PC-3 (cell line): ENCODE measurements around the gene COPS8. TPM values are rescaled to one million over a fixed set of nuclear protein-coding genes. Genes with fewer than 3 reads are reported as not detected.

Experiments used
- ATAC-seq: fragments of 200-7000 bp; cut with Tn5 transposase; 2 replicates; pipeline ENCODE4 v1.9.1; 2020; ENCODE audit warnings: mild to moderate bottlenecking, moderate library complexity
- BruUV-seq: library from RNA; stranded (reverse); fragments of 400-500 nt; replicated peaks from 2 replicates; lab custom pipeline; 2021; lab: Mats Ljungman, UMichigan
- CTCF ChIA-PET: fragments of 300-600 bp; sonication (Branson Sonifier 250); formaldehyde crosslinking; loops from one replicate; lab custom pipeline; 2022; ENCODE audit warnings: antibody characterized with exemption; lab: Charles Lee
- POLR2A ChIA-PET: fragments of 300-600 bp; sonication (Branson Sonifier 250); formaldehyde crosslinking; loops from one replicate; lab custom pipeline; 2022; ENCODE audit warnings: antibody characterized with exemption; ENCODE audit not compliant: unreplicated experiment; lab: Charles Lee
- DNase-seq: peaks from one replicate; pipeline ENCODE4 v3.0.0-alpha.2; 2015
- H2AFZ ChIP-seq: fragments of 300-600 bp; sonication (generic); 2 replicates; pipeline ENCODE4 v1.6.0; 2016; ENCODE audit warnings: antibody characterized with exemption, low read length
- H3F3A ChIP-seq: fragments of 300-600 bp; sonication (generic); one replicate; pipeline ENCODE4 v1.6.0; 2017; ENCODE audit warnings: antibody characterized with exemption, low read length, control low read depth, mild to moderate bottlenecking; ENCODE audit not compliant: unreplicated experiment
- H3K27ac ChIP-seq: fragments of 300-600 bp; sonication (generic); 2 replicates; pipeline ENCODE4 v1.5.1; 2016; ENCODE audit warnings: mild to moderate bottlenecking, low read length
- H3K27me3 ChIP-seq: fragments of 300-600 bp; sonication (generic); 2 replicates; pipeline ENCODE4 v1.6.1; 2016; ENCODE audit warnings: low read length, mixed read lengths
- H3K36me3 ChIP-seq: fragments of 300-600 bp; sonication (generic); 2 replicates; pipeline ENCODE4 v1.6.1; 2016; ENCODE audit warnings: low read depth, mixed run types, low read length, mixed read lengths
- H3K4me1 ChIP-seq: fragments of 300-600 bp; sonication (generic); 2 replicates; pipeline ENCODE4 v1.5.1; 2016; ENCODE audit warnings: low read length; ENCODE audit not compliant: insufficient read depth
- H3K4me2 ChIP-seq: fragments of 300-600 bp; sonication (generic); 2 replicates; pipeline ENCODE4 v1.6.0; 2016; ENCODE audit warnings: low read length
- H3K4me3 ChIP-seq: fragments of 300-600 bp; sonication (generic); 2 replicates; pipeline ENCODE4 v1.5.1; 2016; ENCODE audit warnings: mild to moderate bottlenecking, low read length, mixed read lengths
- H3K79me2 ChIP-seq: fragments of 300-600 bp; sonication (generic); 2 replicates; pipeline ENCODE4 v1.6.1; 2017; ENCODE audit warnings: low read length, mixed read lengths
- H3K9ac ChIP-seq: fragments of 300-600 bp; sonication (generic); 2 replicates; pipeline ENCODE4 v1.6.0; 2016; ENCODE audit warnings: mild to moderate bottlenecking, low read length
- H3K9me2 ChIP-seq: fragments of 300-600 bp; sonication (generic); replicated peaks from 2 replicates; pipeline ENCODE4 v1.6.1; 2016; ENCODE audit warnings: mixed run types, low read length, mixed read lengths
- H3K9me3 ChIP-seq: fragments of 300-600 bp; sonication (generic); 2 replicates; pipeline ENCODE4 v1.6.1; 2016; ENCODE audit warnings: low read length, mixed read lengths
- H4K20me1 ChIP-seq: fragments of 300-600 bp; sonication (generic); 2 replicates; pipeline ENCODE4 v1.6.1; 2016; ENCODE audit warnings: low read length, mixed read lengths
- CTCF ChIP-seq: fragments of 300-600 bp; sonication (generic); conservative IDR thresholded peaks from 2 replicates; pipeline ENCODE4 v1.5.1; 2017; ENCODE audit warnings: antibody characterized with exemption, low read depth, mild to moderate bottlenecking, low read length
- EZH2 ChIP-seq: fragments of 300-600 bp; sonication (generic); IDR thresholded peaks from one replicate; pipeline ENCODE4 v1.6.1; 2017; ENCODE audit warnings: antibody characterized with exemption, mild to moderate bottlenecking, low read length; ENCODE audit not compliant: unreplicated experiment
- EZH2phosphoT487 ChIP-seq: fragments of 300-600 bp; sonication (generic); IDR thresholded peaks from 2 replicates; pipeline ENCODE4 v1.6.1; 2018; ENCODE audit warnings: mild to moderate bottlenecking, antibody characterized with exemption, low read length, borderline replicate concordance
- intact Hi-C: fragments of 100-400 bp; cut with micrococcal nuclease; formaldehyde crosslinking; loops from 2 replicates; pipeline ENCODE4 v1.9.0; 2023
- total RNA-seq: library from RNA; depleted of rRNA; stranded (reverse); fragments of >200 nt; gene quantifications from 2 replicates; pipeline ENCODE4 v1.2.3, GENCODE V29; 2014

COPS8 gene
- total RNA-seq, 1 experiment from 2014 or later, result 109 TPM

GRCh38 chr2:237064203-237065070, 21.3 kb upstream of the COPS8 start:
- intact Hi-C loops, result no loop called here
- Histone ChIP-seq H3F3A (no peaks in the 10 kb centered on the region), H4K20me1 (no peaks in the 10 kb centered on the region), H3K79me2 (no peaks in the 10 kb centered on the region), H3K27ac (no peak overlapping the region), H2AFZ (no peak overlapping the region), H3K36me3 (no peaks in the 10 kb centered on the region), H3K27me3 (no peaks in the 10 kb centered on the region), H3K9me3 (no peaks in the 10 kb centered on the region), H3K9me2 (no peaks in the 10 kb centered on the region), H3K9ac (no peak overlapping the region), H3K4me2 (no peak overlapping the region), H3K4me1 (peaks cover 8% of the 10 kb centered on the region), H3K4me3 (no peak overlapping the region)
- no TSS peak for BruUV-seq
- no peak for DNase-seq
- no peak for TF ChIP-seq EZH2phosphoT487
- no peak for TF ChIP-seq CTCF
- no peak for TF ChIP-seq EZH2
- POLR2A ChIA-PET, result no interaction called here
- no peak for ATAC-seq
- CTCF ChIA-PET, result no interaction called here

- ChIA-PET POLR2A (no interaction called here), CTCF (no interaction called here)
- H2AFZ ChIP-seq, result no peak overlapping the region
- H3K27me3 ChIP-seq, result no peaks in the 10 kb centered on the region
- H3K9me3 ChIP-seq, result no peaks in the 10 kb centered on the region
- BruUV-seq, result no TSS peak
- no peaks in the 10 kb centered on the region for H3F3A ChIP-seq
- no peak for ATAC-seq
- no peaks in the 10 kb centered on the region for H4K20me1 ChIP-seq
- H3K4me3 ChIP-seq, result no peak overlapping the region
- H3K9me2 ChIP-seq, result no peaks in the 10 kb centered on the region
- H3K4me1 ChIP-seq, result peaks cover 8% of the 10 kb centered on the region
- H3K27ac ChIP-seq, result no peak overlapping the region
- no peak for TF ChIP-seq EZH2phosphoT487
- TF ChIP-seq CTCF, result no peak
- TF ChIP-seq EZH2, result no peak
- intact Hi-C loops, result no loop called here
- H3K4me2 ChIP-seq, result no peak overlapping the region
- H3K79me2 ChIP-seq, result no peaks in the 10 kb centered on the region
- no peaks in the 10 kb centered on the region for H3K36me3 ChIP-seq
- no peak for DNase-seq
- H3K9ac ChIP-seq, result no peak overlapping the region
Measured at GRCh38 chr2:237065071-237065377, 20.7 kb upstream of the COPS8 start.

- H4K20me1 ChIP-seq, result no peaks in the 10 kb centered on the region
- intact Hi-C loops, result no loop called here
- no peaks in the 10 kb centered on the region for H3K36me3 ChIP-seq
- H3F3A ChIP-seq, result no peaks in the 10 kb centered on the region
- ATAC-seq, result no peak
- no peak overlapping the region for H3K9ac ChIP-seq
- DNase-seq, result no peak
- H3K4me1 ChIP-seq, result peaks cover 8% of the 10 kb centered on the region; the same call in 1 of the 2 replicates
- no peak overlapping the region for H2AFZ ChIP-seq
- TF ChIP-seq EZH2phosphoT487 (no peak), CTCF (no peak), EZH2 (no peak)
- BruUV-seq, result no TSS peak
- H3K4me2 ChIP-seq, result no peak overlapping the region
- H3K27ac ChIP-seq, result no peak overlapping the region
- no peaks in the 10 kb centered on the region for H3K9me2 ChIP-seq
- H3K79me2 ChIP-seq, result no peaks in the 10 kb centered on the region
- ChIA-PET POLR2A (no interaction called here), CTCF (no interaction called here)
- no peaks in the 10 kb centered on the region for H3K27me3 ChIP-seq
- H3K9me3 ChIP-seq, result no peaks in the 10 kb centered on the region
- H3K4me3 ChIP-seq, result no peak overlapping the region
Measured at GRCh38 chr2:237066396-237066795, 19.3 kb upstream of the COPS8 start.
